K562 (cell line): Measurements from ENCODE around the gene NBEA. TPM values are rescaled to one million over a fixed set of nuclear protein-coding genes. Genes with fewer than 3 reads are reported as not detected.

Source experiments
- ATAC-seq: fragments of 200-7000 bp; cut with Tn5 transposase; 3 replicates; pipeline ENCODE4 v1.9.1; 2020; ENCODE audit warnings: moderate library complexity
- BruUV-seq: library from RNA; stranded (reverse); fragments of 400-500 nt; replicated peaks from 2 replicates; lab custom pipeline; 2021; lab: Mats Ljungman, UMichigan
- CTCF ChIA-PET: fragments of 300-600 bp; formaldehyde crosslinking; extraction: SDS; loops from one replicate; lab custom pipeline; 2021; ENCODE audit warnings: low intra/inter-chr PET ratio; lab: Yijun Ruan, JAX
- POLR2A ChIA-PET: fragments of 300-600, 350-650 bp; sonication (Branson Sonifier 250); formaldehyde crosslinking; extraction: SDS; loops from one replicate; lab custom pipeline; 2021; ENCODE audit warnings: antibody characterized with exemption, inconsistent platforms; lab: Yijun Ruan, JAX
- DNase-seq, 4 experiments: peaks; one replicate each; pipeline versions ENCODE4 v3.0.0 to v3.0.0-alpha.2; 2011 to 2018; ENCODE audit warnings: low spot score in 3 of 4, mixed read lengths in 3 of 4; ENCODE audit errors: extremely low read depth in 1 of 4
- FAIRE-seq: peaks from 2 replicates; lab custom pipeline; 2011; peaks lifted over from hg19 to GRCh38; lab: Jason Lieb, UNC
- H2AFZ ChIP-seq: 2 replicates; pipeline ENCODE4 v1.6.0; 2011; ENCODE audit warnings: low read depth, low read length, control low read depth, inconsistent platforms
- H3K27ac ChIP-seq: fragments of 200-600 bp; 3 replicates; pipeline ENCODE4 v1.8.0; 2011; ENCODE audit warnings: low read depth, mild to moderate bottlenecking, control low read depth, inconsistent platforms, low read length, moderate library complexity, mixed read lengths; ENCODE audit errors: extremely low read depth
- H3K27me3 ChIP-seq, 2 experiments: fragments of 300-600 bp in 1 of 2; 2 replicates in 1 of 2; 3 replicates in 1 of 2; pipeline versions ENCODE4 v1.6.0 to v1.8.0; 2011; ENCODE audit warnings: inconsistent platforms in 2 of 2, low read length in 2 of 2, mild to moderate bottlenecking in 1 of 2, mixed read lengths in 1 of 2, moderate library complexity in 1 of 2; ENCODE audit not compliant: control insufficient read depth in 2 of 2, insufficient read depth in 2 of 2
- H3K36me3 ChIP-seq: fragments of 300-600 bp; 3 replicates; pipeline ENCODE4 v1.8.0; 2011; ENCODE audit warnings: mild to moderate bottlenecking, low read length, inconsistent platforms; ENCODE audit not compliant: control insufficient read depth, insufficient read depth
- H3K4me1 ChIP-seq, 2 experiments: fragments of 200-600 bp in 1 of 2; replicated peaks in 1 of 2; 2 replicates in 1 of 2; 3 replicates in 1 of 2; pipeline versions ENCODE4 v1.5.1 to v1.8.0; 2011; ENCODE audit warnings: inconsistent platforms in 2 of 2, low read length in 2 of 2, mild to moderate bottlenecking in 1 of 2, mixed read lengths in 1 of 2, moderate library complexity in 1 of 2; ENCODE audit not compliant: control insufficient read depth in 2 of 2, insufficient read depth in 2 of 2
- H3K4me2 ChIP-seq: 2 replicates; pipeline ENCODE4 v1.6.1; 2011; ENCODE audit warnings: low read length, control low read depth, inconsistent platforms, mixed read lengths; ENCODE audit not compliant: insufficient read depth
- H3K4me3 ChIP-seq: fragments of 200-600 bp; sonication (generic), shearing (Covaris generic); 2 replicates; pipeline ENCODE4 v1.5.1; 2016; ENCODE audit warnings: control low read depth, inconsistent platforms
- H3K79me2 ChIP-seq: fragments of 200-600 bp; 3 replicates; pipeline ENCODE4 v1.8.0; 2011; ENCODE audit warnings: low read length, inconsistent platforms; ENCODE audit not compliant: control insufficient read depth, insufficient read depth
- H3K9ac ChIP-seq, 2 experiments: 2 replicates each; pipeline versions ENCODE4 v1.6.0 to v1.6.1; 2011; ENCODE audit warnings: low read depth in 2 of 2, low read length in 2 of 2, control low read depth in 1 of 2, inconsistent platforms in 1 of 2, mild to moderate bottlenecking in 1 of 2, mixed read lengths in 1 of 2; ENCODE audit not compliant: insufficient read depth in 1 of 2
- H3K9me1 ChIP-seq: one replicate; pipeline ENCODE4 v1.6.0; 2011; ENCODE audit warnings: inconsistent platforms, mild to moderate bottlenecking, low read length, moderate library complexity; ENCODE audit not compliant: control insufficient read depth, insufficient read depth
- H3K9me3 ChIP-seq: replicated peaks from 2 replicates; pipeline ENCODE4 v1.5.1; 2011; ENCODE audit warnings: low read depth, low read length, inconsistent platforms; ENCODE audit not compliant: control insufficient read depth, insufficient read depth
- H4K20me1 ChIP-seq: replicated peaks from 2 replicates; pipeline ENCODE4 v1.6.1; 2011; ENCODE audit warnings: low read length, inconsistent platforms, mixed read lengths; ENCODE audit not compliant: control insufficient read depth, insufficient read depth
- CCAR2 ChIP-seq: fragments of 200-400 bp; formaldehyde crosslinking; IDR thresholded peaks from 2 replicates; pipeline ENCODE4 v1.6.1; 2017; ENCODE audit warnings: mild to moderate bottlenecking, low read depth, low read length
- GABPA ChIP-seq: fragments of 200-800 bp; sonication (Bioruptor generic); conservative IDR thresholded peaks from 2 replicates; pipeline ENCODE4 v1.6.1; 2016; ENCODE audit warnings: low read depth, missing genetic modification characterization, missing compliant biosample characterization
- HIVEP1 ChIP-seq: fragments of 250-450 bp; sonication (Bioruptor Pico); IDR thresholded peaks from 2 replicates; pipeline ENCODE4 v1.4.0; 2020; ENCODE audit warnings: mild to moderate bottlenecking
- HLTF ChIP-seq: fragments of 450-650 bp; IDR thresholded peaks from 2 replicates; pipeline ENCODE4 v1.6.1; 2016
- LCOR ChIP-seq: sonication (generic); formaldehyde crosslinking; IDR thresholded peaks from 2 replicates; pipeline ENCODE4 v1.8.0; 2022; ENCODE audit warnings: mild to moderate bottlenecking, missing genetic modification reagents
- MAFK ChIP-seq: IDR thresholded peaks from 2 replicates; pipeline ENCODE4 v1.6.1; 2011; ENCODE audit warnings: low read length, improper control_type of control experiment
- MBD2 ChIP-seq: sonication (generic); IDR thresholded peaks from 2 replicates; pipeline ENCODE4 v1.6.1; 2016; ENCODE audit warnings: low read depth, borderline replicate concordance
- NCOA4 ChIP-seq: fragments of 450-650 bp; IDR thresholded peaks from 2 replicates; pipeline ENCODE4 v1.6.1; 2018; ENCODE audit warnings: mild to moderate bottlenecking; ENCODE audit not compliant: partially characterized antibody
- NEUROD1 ChIP-seq: fragments of 150-350 bp; IDR thresholded peaks from 2 replicates; pipeline ENCODE4 v1.6.1; 2014; ENCODE audit warnings: borderline replicate concordance, low read length, low read depth; ENCODE audit not compliant: partially characterized antibody
- SIRT6 ChIP-seq: IDR thresholded peaks from one replicate; pipeline ENCODE4 v1.6.1; 2012; ENCODE audit warnings: low read depth, mild to moderate bottlenecking, control low read depth, inconsistent platforms, low read length, moderate library complexity
- SMAD4 ChIP-seq: fragments of 250-450 bp; sonication (Bioruptor Pico); conservative IDR thresholded peaks from 2 replicates; pipeline ENCODE4 v1.8.0; 2021; ENCODE audit warnings: inconsistent platforms, mild to moderate bottlenecking, moderate library complexity
- SMARCB1 ChIP-seq: IDR thresholded peaks from 2 replicates; pipeline ENCODE4 v1.6.1; 2011; ENCODE audit warnings: improper control_type of control experiment, low read depth; ENCODE audit not compliant: insufficient read length
- TCF7 ChIP-seq: sonication (generic); IDR thresholded peaks from 2 replicates; pipeline ENCODE4 v1.6.1; 2016; ENCODE audit warnings: antibody characterized with exemption, borderline replicate concordance
- WGBS: fragments of 100-300 bp; shearing (Covaris generic); methylation state at CpG from one replicate; pipeline ENCODE4 v1.1.6; 2016; ENCODE audit warnings: low coverage, mixed read lengths; ENCODE audit not compliant: insufficient coverage; ENCODE audit errors: missing lambda C conversion rate; 5-methylcytosine and 5-hydroxymethylcytosine counted together
- in situ Hi-C: fragments of 300-500 bp; cut with MboI; formaldehyde crosslinking; loops from 4 replicates; pipeline ENCODE4 v1.15.0; 2018; ENCODE audit warnings: inconsistent platforms, mixed read lengths
- intact Hi-C: fragments of 100-400 bp; cut with micrococcal nuclease; formaldehyde crosslinking; loops from 2 replicates; pipeline ENCODE4 v1.14.2; 2022
- polyA plus RNA-seq, 8 experiments: library from polyadenylated mRNA; depleted of rRNA in 4 of 8; stranded (reverse) in 5 of 8; unstranded in 3 of 8; fragments of >200 nt; fragmentation: Nextera tagmentation in 2 of 8; fragmentation: Illumina TruSeq in 1 of 8; extraction: Ambion mirVana in 2 of 8; extraction: Trizol in 1 of 8; gene quantifications; 2 replicates each; pipeline versions ENCODE4 v1.2.1 to v1.2.3, GENCODE V29; 2011 to 2014; ENCODE audit warnings: inconsistent platforms in 1 of 8, missing spikeins in 1 of 8
- total RNA-seq, 7 experiments: library from RNA; depleted of rRNA in 6 of 7; stranded (reverse); fragments of >200 nt in 6 of 7; fragmentation: Illumina TruSeq in 2 of 7; extraction: Trizol in 2 of 7; gene quantifications; 2 replicates each; pipeline versions ENCODE4 v1.2.1 to v1.2.3, GENCODE V29; 2011 to 2021; ENCODE audit warnings: low replicate concordance in 1 of 7
- TF ChIP-seq, protein P1 (sequence below): fragments of 250-450 bp; sonication (Bioruptor Pico); IDR thresholded peaks from 2 replicates; pipeline ENCODE4 v1.4.0; 2020; ENCODE audit warnings: borderline replicate concordance
- TF ChIP-seq, protein P2 (sequence below), 2 experiments: fragments of 450-650 bp; conservative IDR thresholded peaks; 2 replicates each; pipeline ENCODE4 v1.6.1; 2017; ENCODE audit warnings: mild to moderate bottlenecking in 2 of 2, moderate library complexity in 2 of 2
- TF ChIP-seq, protein P3 (sequence below): fragments of 450-650 bp; conservative IDR thresholded peaks from 2 replicates; pipeline ENCODE4 v1.6.1; 2016; ENCODE audit warnings: missing genetic modification characterization, low read depth, mild to moderate bottlenecking, missing compliant biosample characterization, moderate library complexity
- TF ChIP-seq, protein P4 (sequence below): fragments of 250-450 bp; sonication (Bioruptor Pico); IDR thresholded peaks from 2 replicates; pipeline ENCODE4 v1.8.0; 2022; ENCODE audit warnings: moderate library complexity, mild to moderate bottlenecking, inconsistent platforms

Gene NBEA
- total and polyA plus RNA-seq, 9 of the 15 experiments (the other 6 are each of a cell fraction or from before 2014, with no cell fraction given): 0.03 to 0.94 (median 0.05) TPM; not detected in 2

DNA sequence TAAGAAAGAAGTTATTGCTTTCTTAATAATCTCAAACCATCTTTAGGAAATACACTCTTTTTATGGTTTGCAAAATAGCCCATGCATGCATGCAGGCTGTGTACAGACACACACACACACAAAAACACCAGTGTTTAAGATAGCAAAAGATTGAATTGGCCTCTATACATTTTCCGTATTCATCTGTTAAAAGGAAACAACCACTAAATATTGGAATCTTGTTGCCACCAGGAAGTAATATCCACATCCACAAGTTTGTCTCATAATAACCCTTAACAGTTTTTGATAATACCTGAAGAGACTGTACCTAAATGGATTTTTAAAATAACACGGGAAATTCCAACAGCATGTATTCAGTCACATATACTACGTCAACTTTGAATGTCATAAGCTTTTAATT is 541.7 kb downstream of the NBEA start (continued):
- TF ChIP-seq, protein P1, sequence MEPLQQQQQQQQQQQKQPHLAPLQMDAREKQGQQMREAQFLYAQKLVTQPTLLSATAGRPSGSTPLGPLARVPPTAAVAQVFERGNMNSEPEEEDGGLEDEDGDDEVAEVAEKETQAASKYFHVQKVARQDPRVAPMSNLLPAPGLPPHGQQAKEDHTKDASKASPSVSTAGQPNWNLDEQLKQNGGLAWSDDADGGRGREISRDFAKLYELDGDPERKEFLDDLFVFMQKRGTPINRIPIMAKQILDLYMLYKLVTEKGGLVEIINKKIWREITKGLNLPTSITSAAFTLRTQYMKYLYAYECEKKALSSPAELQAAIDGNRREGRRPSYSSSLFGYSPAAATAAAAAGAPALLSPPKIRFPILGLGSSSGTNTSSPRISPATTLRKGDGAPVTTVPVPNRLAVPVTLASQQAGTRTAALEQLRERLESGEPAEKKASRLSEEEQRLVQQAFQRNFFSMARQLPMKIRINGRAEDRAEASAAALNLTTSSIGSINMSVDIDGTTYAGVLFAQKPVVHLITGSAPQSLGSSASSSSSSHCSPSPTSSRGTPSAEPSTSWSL (CRISPR knock-in tag): no peak
- no peak for TF ChIP-seq CCAR2
- no peak for TF ChIP-seq TCF7
- TF ChIP-seq MBD2: no peak
- TF ChIP-seq, protein P2, sequence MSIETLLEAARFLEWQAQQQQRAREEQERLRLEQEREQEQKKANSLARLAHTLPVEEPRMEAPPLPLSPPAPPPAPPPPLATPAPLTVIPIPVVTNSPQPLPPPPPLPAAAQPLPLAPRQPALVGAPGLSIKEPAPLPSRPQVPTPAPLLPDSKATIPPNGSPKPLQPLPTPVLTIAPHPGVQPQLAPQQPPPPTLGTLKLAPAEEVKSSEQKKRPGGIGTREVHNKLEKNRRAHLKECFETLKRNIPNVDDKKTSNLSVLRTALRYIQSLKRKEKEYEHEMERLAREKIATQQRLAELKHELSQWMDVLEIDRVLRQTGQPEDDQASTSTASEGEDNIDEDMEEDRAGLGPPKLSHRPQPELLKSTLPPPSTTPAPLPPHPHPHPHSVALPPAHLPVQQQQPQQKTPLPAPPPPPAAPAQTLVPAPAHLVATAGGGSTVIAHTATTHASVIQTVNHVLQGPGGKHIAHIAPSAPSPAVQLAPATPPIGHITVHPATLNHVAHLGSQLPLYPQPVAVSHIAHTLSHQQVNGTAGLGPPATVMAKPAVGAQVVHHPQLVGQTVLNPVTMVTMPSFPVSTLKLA (conservative IDR thresholded peaks at IDR 0.05): no peak

DNA sequence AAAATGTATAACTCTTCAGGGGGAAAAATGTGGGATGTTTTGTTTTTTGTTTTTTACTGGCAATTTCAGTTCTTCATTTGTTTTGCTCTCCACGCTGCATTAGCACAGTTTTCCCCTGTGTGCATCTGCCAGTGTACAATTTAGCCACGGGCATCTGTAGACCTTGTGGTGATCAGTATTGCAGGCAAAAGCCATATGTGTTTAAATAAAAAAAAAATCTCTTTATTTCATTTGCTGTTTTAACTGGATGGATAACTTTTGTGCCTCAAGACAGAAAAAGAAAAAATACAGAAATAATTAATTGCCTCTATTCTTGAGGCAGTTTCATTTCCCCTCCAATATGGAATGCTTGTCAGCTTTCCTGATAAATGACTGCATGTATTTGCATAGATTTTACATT is 542.3 kb downstream of the NBEA start:
- no peaks in the 10 kb centered on the region for H3K9me1 ChIP-seq
- TF ChIP-seq, protein P3, sequence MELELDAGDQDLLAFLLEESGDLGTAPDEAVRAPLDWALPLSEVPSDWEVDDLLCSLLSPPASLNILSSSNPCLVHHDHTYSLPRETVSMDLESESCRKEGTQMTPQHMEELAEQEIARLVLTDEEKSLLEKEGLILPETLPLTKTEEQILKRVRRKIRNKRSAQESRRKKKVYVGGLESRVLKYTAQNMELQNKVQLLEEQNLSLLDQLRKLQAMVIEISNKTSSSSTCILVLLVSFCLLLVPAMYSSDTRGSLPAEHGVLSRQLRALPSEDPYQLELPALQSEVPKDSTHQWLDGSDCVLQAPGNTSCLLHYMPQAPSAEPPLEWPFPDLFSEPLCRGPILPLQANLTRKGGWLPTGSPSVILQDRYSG (tag): no peak
- TF ChIP-seq SMAD4 (CRISPR knock-in tag) (no peak), SIRT6 (no peak), SMARCB1 (no peak), NEUROD1 (no peak), NCOA4 (no peak), GABPA (no peak), HLTF (no peak), MAFK (no peak), HIVEP1 (no peak), LCOR (CRISPR knock-in tag) (no peak)
- TF ChIP-seq, protein P4, sequence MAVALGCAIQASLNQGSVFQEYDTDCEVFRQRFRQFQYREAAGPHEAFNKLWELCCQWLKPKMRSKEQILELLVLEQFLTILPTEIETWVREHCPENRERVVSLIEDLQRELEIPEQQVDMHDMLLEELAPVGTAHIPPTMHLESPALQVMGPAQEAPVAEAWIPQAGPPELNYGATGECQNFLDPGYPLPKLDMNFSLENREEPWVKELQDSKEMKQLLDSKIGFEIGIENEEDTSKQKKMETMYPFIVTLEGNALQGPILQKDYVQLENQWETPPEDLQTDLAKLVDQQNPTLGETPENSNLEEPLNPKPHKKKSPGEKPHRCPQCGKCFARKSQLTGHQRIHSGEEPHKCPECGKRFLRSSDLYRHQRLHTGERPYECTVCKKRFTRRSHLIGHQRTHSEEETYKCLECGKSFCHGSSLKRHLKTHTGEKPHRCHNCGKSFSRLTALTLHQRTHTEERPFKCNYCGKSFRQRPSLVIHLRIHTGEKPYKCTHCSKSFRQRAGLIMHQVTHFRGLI: no peak

More for the DNA sequence above, 542.3 kb downstream of the NBEA start:
- ATAC-seq: no peak
- Histone ChIP-seq H2AFZ (no peak overlapping the region), H3K27ac (no peak overlapping the region), H3K27me3 (no peaks in the 10 kb centered on the region), H3K9me3 (no peaks in the 10 kb centered on the region), H3K79me2 (no peaks in the 10 kb centered on the region), H3K4me2 (no peak overlapping the region), H3K4me1 (no peaks in the 10 kb centered on the region), H3K36me3 (no peaks in the 10 kb centered on the region), H3K9ac (no peak overlapping the region), H4K20me1 (no peaks in the 10 kb centered on the region), H3K4me3 (no peak overlapping the region)
- intact Hi-C loops (no loop called here), in situ Hi-C loops (no loop called here)
- BruUV-seq: no TSS peak
- FAIRE-seq: no peak
- CTCF ChIA-PET: no interaction called here
- DNase-seq: no peak
- WGBS: 0% methylated on average over 1 of the region's 2 CpGs
- POLR2A ChIA-PET: no interaction called here
